Measurements from ENCODE around the gene AOPEP.
A peak's percentile ranks its signal among the peaks of the same experiment; 100 is the strongest.
"Not testable (repeated sequence)": the region's sequence is repeated elsewhere in the genome, so short reads cannot be mapped to it uniquely, and the experiment has no call there.

AOPEP gene

DNA sequence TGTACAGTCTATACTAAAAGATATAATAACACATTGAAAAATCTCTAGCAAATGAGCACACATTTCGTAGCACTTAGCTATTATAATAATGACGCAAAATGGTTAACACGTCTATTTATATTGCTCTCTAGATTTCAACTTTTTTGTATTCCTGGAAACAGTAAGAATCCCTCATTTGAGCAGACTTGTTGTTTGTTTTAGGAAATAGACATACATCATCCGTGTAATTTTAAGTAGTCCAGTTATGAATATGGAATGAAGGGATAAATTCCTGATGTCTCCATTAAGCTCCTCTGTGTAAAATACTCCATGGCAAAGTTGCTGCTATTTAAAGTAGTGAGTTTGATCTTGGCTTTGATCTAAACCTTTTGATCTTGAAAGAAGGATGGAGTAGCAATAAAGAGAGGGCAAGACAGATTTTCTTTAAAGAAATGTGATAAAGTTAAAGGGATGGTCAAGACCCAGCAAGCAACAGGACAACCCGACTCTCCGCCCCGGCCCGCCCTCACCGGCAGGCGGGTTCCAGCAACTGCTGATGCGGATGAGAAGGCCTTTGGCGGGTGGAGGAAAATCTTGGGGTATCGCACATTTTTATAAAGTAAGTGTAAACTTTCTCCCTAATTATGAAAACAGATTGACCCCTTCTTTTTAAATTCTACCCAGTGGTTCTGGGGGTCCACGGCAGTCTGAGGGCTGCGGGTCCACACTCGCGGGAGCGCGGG lies 277.4 kb downstream of the AOPEP start:
- DNase-seq: no peak

DNA sequence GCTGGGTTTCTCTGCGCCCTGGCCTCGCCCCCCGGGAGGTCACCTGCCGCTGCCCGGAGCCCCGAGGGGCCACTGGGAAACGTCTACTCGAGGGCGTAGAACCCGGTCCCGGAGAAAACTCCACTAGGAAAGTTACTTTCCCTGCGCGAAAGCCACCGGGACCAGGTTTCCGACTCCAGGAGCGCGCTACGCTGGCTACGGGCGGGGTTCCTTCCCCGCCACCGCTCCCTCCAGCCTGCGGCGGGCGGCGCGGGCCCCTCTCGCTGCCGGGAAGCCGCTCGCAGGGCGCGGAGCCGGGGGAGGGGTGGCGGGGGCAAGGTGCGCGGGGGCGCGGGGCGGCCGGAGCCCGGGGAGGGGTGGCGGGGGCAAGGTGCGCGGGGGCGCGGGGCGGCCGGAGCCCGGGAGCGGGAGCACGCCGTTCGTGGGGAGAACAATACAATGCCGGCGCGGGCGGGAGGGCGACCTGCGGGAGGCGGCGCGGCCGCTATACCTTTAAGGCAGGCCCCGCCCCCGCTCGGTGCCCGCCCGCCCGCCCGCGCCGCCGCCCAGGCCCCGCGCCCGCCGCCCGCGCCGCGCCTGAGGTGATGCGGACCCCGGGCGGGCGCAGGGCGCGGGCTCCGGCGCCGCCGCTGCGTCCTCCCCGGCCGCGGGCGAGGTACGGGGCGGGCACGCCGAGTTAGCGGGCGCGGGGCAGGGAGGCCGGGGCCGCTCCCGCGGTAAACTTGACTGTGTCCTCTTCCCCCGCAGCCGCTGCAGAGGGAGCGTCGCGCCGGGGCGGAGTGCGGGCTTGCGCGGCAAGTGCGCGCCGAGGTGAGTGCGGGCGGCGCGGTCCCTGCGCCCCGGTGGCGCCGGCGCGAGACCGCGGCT lies 278.1 kb downstream of the AOPEP start:
- DNase-seq: no peak

DNA sequence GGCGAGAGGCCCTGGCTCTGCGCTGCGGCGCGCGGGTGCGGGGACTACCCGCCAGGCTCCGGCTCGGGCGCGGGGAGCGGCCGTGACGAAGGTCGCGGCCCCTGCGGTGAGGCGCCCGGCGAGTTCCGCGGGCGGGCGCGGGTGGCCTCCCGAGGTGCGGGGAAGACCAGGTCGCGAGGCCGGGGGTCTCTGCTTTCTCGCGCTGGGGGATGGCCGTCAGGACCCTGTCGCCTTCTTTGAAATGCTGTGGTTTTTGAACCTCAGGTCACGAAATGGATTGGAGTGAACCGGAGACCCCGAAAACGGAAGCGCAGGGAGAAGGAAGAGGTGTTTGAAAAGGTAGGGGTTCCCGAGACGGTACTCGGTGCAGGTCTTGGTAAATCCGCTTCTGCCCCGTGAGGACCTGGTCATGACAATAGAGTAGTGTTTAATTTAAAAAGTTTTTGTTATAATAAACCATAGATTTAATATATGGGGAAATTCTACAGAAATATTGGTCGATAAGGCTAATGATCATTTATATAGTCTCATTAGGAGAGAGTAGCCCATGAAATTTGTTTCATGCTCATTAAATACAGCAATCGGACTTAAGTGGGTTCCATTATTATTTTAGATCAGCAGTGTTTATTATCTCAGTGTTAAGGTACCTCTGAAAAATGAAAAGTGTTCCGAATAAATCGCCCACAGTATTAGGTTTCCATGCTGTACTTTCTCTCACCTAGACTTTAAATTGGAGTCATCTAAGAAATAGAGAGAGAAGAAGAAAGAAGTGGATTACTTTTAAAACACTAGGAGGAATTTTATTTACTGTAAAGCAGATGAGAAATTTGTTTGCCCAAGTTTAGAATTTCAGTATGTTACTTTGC lies 279.0 kb downstream of the AOPEP start:
- DNase-seq: no peak

DNA sequence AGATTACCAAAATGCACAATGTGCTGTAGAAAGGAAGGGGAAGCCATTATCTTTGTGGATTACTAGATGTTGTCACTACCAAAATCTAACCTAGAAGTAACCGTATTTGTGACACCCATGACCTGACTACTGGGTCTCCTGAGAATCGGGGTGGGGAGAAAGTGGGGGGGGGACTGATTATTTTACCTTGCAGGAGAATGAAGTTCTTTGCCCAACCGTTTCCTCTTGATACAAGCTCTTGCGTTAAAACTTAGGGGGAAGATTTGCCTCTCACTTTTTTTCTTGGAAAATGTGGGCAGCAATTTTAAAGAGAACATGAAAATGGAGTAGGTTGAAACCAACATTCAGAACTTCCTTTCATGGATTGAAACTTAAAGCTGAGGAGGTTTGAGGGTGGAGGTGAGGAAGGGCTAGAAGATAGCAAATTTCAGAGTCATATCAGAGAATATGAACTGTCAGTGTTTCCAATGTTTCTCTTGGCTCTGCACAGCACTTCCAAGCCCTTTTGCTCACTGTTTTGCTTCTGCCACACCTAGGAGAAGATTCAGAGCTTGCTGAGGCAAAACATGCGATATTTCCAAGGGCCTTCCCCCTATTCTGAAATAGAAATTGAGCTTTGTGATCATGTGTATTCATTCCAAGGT lies 280.8 kb downstream of the AOPEP start:
- no peak for DNase-seq

DNA sequence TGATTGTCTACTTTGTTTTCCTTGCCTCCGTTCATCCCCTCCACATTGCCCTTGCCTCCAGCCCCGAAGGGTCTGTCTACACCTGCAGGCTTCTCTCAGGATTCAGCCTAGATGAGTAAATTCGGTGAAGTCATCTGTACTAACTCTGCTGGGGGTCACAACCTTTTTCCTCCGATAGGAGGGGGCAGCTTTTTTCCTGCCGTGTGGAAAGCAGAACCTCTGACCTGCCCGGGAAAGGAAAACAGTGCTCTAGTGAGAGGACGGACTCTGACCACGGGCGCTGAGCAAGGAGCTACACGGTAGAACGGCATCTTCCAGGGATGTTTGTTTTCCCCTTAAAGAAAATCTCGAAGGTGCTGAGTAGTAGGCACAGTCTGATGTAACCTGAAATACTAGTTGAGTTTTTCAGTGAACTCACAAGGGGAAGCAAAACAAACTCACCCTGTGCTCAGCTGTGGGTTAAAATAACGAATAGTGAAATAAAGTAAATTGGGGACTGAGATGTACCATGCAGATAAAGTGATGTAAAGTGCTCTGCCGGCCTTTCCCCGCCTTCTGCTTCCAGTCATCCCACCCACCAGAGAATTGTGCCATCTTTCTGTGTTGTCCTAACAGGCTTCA lies 281.8 kb downstream of the AOPEP start:
- no peak for DNase-seq

DNA sequence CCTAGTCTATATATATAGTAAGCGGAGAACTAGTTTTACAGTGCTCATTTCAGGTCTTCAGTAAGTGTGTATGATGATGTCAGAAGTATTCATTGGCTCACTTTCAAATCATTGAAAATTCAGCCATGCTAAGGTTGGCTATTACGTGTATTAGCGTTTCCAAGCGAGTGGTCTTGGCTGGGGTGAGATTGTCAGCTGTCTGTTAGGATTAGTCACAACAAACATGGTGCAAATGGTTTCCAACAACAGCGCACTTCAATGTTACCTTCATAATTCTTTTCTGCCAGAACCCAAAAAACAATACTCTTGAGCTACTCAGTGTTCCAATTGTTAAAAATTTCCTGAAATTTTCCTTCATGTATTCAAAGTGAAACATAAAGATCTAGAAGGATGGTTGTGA lies 283.0 kb downstream of the AOPEP start:
- peak; percentile 69 for DNase-seq

DNA sequence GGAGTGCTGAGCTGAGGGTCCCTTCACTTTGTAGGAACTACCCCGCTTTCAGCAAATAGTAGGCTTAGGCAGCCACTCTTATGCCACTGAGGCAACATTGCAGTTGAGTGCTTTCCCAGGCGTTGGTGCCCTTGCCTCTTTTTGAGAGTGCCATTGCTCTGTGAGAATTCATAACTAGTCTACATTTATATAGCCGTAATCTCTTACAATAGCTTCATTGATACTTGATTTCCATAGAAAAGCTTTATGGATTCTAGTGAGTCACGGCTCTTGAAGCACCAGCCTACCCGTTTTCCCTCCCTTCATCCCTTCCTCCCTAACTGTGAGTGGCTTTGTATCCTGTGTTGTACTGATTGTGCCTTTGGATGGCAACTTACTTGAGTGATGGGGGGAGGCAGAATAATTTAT lies 283.9 kb downstream of the AOPEP start:
- no peak for DNase-seq

DNA sequence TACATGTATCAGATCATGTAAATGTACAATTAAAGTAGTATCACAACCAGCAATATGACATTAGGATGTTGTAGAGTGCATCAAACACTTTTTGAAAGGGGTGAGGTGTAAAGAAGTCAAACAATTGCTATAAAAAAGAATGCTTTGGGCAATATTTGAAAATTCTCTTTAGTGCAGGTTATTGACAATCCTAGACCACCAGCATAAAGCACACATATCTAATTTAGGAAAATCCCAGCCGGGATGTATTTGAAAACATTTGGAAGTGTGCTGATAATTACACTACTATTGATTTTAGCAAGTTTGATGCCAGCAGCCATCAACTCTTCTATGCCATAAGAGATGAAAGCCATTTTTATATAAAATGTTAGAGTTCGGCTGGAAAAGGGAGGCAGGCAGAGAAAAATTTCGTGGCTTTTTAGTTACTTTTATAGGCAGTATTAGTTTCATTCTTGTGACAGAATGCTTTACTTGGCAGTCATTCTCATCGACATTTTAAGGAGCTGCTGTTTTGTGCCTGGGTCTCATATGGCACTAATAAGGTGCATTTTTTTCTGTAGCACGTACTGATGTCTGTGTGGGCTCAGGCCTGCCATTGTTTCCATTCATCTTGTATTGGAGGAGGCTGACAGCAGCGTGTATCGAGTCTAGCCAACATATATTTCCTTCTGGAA lies 285.7 kb downstream of the AOPEP start:
- no peak for DNase-seq

DNA sequence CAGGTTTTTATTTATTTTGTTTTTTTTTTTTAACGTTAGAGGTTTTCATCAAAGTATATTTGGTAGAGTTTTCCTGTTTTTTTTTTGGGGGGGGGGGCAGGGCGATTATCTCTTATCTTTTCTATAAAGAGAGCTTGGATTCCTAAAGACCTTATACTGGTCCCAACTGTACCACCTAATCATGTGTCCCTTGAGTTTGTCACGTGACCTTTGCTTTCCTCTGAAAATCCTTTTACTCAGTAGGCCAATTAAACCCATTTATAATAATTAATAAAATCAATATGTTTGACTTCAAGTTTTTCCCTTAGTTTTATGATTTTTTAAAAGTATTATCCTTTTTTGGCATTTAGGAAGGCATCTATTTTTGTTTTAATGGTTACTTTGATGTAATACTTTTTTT lies 286.4 kb downstream of the AOPEP start:
- no peak for DNase-seq

DNA sequence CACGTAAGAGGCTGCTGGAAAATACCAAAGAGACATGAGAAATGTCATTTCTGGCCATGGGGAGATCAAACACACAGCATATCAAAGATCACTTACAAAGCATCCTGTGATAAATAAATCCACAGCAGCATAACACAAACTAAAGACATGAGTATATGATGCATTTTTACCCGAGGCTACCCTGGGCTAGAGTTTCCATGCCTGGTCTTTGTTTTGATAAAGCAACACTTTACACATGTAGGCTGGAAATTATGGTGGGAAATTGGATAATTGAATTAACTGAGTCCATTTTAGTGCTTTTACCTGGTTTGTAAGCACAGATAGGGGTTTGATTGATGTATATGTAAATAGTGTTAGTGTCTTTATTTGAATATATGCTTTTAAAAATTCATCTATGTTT lies 288.4 kb downstream of the AOPEP start:
- DNase-seq: no peak

DNA sequence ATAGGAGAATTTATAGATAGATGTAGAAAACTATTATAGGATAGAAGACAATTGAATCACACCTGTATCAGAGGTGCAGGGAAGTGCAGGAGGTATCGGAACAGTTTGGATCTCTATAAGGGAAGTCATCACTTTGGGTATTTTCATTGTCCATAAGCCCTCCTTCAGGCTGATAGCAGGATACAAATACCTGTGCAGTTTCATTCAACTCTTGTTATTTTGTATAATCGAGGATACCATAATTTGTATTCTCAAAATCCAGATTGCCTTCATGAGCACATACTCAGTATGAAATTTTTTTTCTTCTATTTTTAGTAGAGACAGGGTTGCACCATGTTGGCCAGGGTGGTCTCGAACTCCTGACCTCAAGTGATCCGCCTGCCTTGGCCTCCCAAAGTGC lies 289.1 kb downstream of the AOPEP start:
- no peak for DNase-seq

DNA sequence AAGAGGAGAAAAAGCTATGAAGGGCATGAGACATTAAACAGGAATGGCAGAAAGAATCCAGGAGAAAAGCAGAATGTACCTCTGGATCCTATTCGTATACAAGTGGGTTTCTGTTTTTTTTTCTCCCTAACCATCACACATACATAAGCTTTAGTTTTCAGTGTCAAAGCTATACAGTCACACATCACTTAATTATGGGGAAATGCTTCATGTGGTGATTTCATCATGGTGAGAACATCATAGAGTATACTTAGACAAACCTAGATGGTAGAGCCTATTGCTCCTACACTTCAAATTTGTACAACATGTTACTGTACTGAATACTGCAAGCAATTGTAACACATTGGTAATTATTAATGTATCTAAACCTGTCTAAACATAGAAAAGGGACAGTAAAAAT lies 290.6 kb downstream of the AOPEP start:
- DNase-seq: no peak

DNA sequence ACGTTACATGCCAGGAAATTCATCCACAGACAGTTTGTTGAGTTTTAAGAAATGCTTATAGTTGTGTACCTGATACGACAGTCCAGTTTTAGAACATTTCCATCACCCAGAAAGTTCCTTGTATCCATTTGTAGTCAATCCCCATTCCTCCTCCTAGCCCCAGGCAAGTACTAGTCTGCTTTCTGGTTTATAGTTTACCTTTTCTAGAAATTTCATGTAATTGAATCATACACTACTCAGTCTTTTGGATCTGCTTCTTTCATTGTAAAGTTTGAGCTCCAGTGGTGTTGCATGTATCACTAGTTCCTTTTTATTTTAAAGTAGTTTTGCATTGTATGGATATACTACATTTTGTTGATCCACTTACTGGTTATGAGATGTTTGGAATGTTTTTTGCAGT lies 291.2 kb downstream of the AOPEP start:
- no peak for DNase-seq

DNA sequence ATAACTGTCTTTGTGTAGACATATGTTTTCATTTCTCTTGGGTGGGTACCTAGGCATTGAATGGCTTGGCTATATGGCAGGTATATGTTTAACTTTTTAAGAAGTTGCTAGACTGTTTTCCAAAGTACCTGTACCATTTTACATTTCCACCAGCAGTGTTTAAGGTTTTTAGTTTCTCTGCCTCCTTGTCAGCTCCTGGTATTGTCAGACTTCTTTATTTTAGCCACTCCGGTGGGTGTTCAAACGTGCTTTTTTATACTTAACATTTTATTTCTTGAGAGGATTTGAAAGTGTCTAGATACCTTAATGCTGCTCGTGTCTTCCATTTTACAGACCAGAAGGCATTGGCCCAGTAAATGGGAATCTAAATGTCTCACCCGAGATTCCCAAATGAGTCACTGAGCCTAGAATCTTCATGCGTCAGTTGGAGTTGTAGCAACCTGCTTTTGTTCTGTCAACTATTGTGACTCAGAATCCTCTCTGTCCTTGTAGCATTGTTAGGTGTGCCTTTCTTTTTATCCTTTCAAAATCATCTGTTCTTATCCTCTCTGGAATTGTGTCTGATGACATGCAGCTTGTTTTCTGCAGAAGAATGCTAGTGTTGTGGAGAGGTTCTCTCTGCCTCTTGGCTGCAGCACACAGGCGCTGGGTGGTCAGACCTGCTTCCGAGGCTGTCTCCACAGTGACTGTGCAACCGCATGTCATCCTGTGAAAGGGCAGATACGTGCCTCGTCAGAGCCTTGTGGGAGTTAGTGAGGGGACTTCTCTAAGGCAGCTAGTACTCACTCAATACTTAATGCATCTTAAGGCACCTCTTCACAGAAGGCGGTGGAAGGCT lies 291.8 kb downstream of the AOPEP start:
- DNase-seq: no peak

DNA sequence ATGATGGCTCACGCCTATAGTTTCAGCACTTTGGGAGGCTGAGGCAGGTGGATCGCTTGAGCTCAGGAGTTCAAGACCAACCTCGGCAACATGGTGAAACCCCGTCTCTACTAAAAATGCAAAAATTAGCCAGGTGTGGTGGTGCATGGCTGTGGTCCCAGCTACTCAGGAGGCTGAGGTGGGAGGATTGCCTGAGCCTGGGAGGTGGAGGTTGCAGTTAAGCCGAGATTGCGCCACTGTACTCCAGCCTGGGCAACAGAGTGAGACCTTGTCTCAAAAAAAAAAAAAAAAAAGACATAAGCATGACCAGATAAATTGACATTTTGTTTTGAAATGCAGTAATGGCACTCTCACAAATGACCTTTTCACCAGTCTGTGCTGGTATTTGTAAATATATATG lies 294.1 kb downstream of the AOPEP start:
- DNase-seq: not testable (repeated sequence)

DNA sequence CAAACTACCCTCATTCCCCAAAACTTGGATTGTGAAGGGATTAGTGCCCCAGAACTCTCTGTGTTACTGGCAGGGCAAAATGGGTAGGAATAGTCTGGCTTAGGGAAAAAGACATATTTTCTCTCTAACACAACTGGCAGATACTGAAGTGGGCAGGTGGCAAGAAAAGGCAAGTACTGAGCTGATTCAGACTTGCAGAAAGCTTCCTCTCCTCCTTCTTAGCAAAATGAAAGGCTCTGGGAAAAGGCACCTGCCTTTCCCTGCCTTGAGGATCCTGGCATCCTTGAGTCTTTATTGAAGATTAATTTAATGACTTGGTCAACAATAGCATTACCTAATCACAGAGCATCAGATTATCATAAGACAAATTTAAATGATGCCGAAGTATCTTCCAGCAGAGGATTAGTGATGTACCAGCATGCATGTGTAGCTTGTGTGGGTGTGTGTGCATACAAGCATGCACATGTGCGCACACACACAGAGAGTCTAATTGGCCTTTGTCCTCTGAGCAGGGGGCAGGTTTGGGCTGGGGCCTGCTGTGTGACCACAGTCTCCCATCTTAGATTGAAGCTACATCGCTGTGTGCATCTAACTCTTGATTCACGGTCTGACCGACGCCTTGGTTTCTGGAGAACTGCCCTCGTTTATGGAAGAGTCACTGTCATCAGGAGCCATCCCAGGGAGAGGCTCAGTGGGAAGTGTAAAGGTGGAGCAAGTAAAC lies 294.8 kb downstream of the AOPEP start:
- DNase-seq: no peak

DNA sequence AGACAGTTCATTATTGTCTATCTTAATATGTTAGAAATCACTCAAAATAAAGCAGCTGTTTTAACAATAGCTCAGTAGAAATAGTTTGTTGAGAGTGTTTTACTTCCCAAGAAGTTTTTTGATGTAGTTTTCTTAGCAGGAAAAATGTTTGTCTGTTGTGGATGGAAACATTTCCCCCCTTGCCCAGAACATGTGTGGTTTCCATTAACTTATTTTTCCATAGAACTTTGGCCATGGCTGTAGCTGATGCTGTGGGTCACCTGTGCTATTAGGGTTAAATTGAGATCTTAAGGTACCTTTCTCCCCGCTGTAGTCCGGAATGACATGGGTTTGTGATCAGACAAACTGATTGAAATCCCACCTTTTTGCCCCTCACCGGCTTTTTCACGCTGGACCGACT lies 296.2 kb downstream of the AOPEP start:
- no peak for DNase-seq

DNA sequence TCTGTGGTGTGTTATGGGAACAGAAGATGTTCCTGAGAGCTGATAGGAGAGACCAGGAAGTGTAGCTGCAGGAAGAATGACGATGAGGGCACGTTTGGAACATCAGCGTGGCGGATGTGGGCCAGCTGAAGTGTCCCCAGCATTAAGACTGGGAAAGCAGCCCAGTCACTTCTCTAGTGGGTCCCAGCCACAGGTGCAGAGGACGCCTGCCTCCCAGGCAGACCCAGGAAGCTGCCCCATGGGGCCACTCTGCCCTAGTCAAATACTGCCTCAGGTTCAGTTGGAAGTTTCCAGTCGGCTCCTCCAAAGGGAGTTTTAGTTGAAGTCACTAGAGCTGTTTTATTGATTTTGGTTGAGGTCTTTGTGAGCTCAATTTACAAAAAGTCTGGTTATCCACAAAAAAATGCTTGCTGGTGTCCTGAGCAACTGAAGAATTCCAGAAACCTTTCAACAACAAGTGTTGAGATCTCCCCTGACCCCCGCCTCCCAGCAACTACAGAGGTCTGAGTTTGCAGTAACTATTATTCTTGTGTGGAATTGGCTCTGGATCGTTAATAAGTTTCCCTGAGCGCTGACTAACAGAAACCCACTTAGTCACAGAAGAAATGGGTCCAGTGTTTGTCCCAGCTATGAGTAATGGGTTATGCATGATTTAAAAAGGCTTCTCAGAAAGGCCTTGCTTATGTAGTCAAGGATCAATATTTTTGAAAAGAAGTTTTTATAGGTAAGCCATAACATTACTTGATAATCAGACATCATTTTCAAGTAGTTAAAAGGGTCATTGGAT lies 296.9 kb downstream of the AOPEP start:
- no peak for DNase-seq

DNA sequence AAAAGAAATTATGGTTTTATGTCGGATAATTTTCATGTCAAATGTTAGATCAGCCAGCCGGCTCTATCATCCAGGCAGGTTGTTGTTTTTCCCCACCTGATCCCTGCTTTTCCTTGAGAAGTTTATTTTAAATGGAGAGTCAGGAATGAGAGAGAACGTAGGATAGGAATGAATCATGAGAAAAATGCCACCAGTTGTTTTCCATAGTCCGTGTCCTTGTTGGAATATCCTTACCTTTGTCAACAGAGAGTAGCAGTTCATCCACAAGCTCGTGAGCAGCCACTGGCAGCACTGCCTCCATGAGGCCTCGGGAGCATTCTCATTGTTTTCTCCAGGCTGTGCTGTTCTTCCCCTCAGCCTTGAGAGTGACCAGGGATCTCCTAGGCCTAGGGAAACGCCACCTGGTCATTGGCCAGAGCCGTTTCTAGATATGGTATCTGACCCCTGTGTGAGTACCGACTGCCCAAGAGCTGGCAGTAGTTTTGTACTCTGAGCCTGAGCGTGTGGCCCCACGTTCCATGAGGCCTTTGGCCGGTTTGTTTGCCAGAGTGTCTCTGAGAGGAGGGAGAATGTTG lies 297.7 kb downstream of the AOPEP start:
- no peak for DNase-seq
